NCI-H1092 (cell line): ENCODE measurements around the gene SLC35B4.
"Not testable (repeated sequence)": the region's sequence is repeated elsewhere in the genome, so short reads cannot be mapped to it uniquely, and the experiment has no call there.

Experiments
- DNase-seq: peaks from one replicate; lab custom pipeline; 2025; lab: John Stamatoyannopoulos, UW

The SLC35B4 gene

GRCh38 chr7:134331393-134331792 is 14.7 kb upstream of the SLC35B4 start:
- DNase-seq = no peak

- DNase-seq = no peak
Measured at GRCh38 chr7:134330974-134331373, 14.2 kb upstream of the SLC35B4 start.

GRCh38 chr7:134329614-134330346 is 13.1 kb upstream of the SLC35B4 start:
- DNase-seq = no peak

- DNase-seq = no peak
Measured at GRCh38 chr7:134328900-134329299, 12.2 kb upstream of the SLC35B4 start.

- DNase-seq = peak; percentile 40
Measured at GRCh38 chr7:134327896-134328295, 11.2 kb upstream of the SLC35B4 start.

GRCh38 chr7:134324107-134324506 is 7.4 kb upstream of the SLC35B4 start:
- DNase-seq = no peak

GRCh38 chr7:134320201-134320600 is 3.5 kb upstream of the SLC35B4 start:
- no peak for DNase-seq

GRCh38 chr7:134318443-134318842 is 1.7 kb upstream of the SLC35B4 start:
- DNase-seq = no peak

- no peak for DNase-seq
Measured at GRCh38 chr7:134317434-134317833, 704 bp upstream of the SLC35B4 start.

GRCh38 chr7:134315679-134316538 is 821 bp downstream of the SLC35B4 start:
- DNase-seq = no peak

GRCh38 chr7:134313543-134313942 is 3.2 kb downstream of the SLC35B4 start:
- no peak for DNase-seq

- DNase-seq = no peak
Measured at GRCh38 chr7:134312717-134313116, 4.0 kb downstream of the SLC35B4 start.

GRCh38 chr7:134311807-134312206 is 4.9 kb downstream of the SLC35B4 start:
- DNase-seq = no peak

GRCh38 chr7:134308548-134308947 is 8.2 kb downstream of the SLC35B4 start:
- DNase-seq = no peak

- DNase-seq = no peak
Measured at GRCh38 chr7:134307320-134307719, 9.4 kb downstream of the SLC35B4 start.

GRCh38 chr7:134302120-134302519 is 14.6 kb downstream of the SLC35B4 start:
- no peak for DNase-seq

GRCh38 chr7:134301592-134301991 is 15.1 kb downstream of the SLC35B4 start:
- DNase-seq = no peak

- DNase-seq = no peak
Measured at GRCh38 chr7:134300988-134301387, 15.7 kb downstream of the SLC35B4 start.

GRCh38 chr7:134298902-134299683 is 17.6 kb downstream of the SLC35B4 start:
- DNase-seq = peak; percentile 78

- no peak for DNase-seq
Measured at GRCh38 chr7:134297489-134297888, 19.2 kb downstream of the SLC35B4 start.

GRCh38 chr7:134295982-134296381 is 20.7 kb downstream of the SLC35B4 start:
- not testable (repeated sequence) for DNase-seq

- no peak for DNase-seq
Measured at GRCh38 chr7:134293002-134293740, 23.6 kb downstream of the SLC35B4 start.
